D721Med (cell line): ENCODE results near the gene SHOX.

Experiments
- DNase-seq: peaks from one replicate; pipeline ENCODE4 v3.0.0; 2011; ENCODE audit warnings: low spot score; ENCODE audit not compliant: insufficient read length
- FAIRE-seq: peaks from 2 replicates; lab custom pipeline; 2011; peaks lifted over from hg19 to GRCh38; lab: Jason Lieb, UNC
- CTCF ChIP-seq: IDR thresholded peaks from 2 replicates; pipeline ENCODE4 v1.5.1; 2012; ENCODE audit warnings: mild to moderate bottlenecking, control low read depth; ENCODE audit not compliant: insufficient read depth; ENCODE audit errors: missing control alignments

The SHOX gene

DNA sequence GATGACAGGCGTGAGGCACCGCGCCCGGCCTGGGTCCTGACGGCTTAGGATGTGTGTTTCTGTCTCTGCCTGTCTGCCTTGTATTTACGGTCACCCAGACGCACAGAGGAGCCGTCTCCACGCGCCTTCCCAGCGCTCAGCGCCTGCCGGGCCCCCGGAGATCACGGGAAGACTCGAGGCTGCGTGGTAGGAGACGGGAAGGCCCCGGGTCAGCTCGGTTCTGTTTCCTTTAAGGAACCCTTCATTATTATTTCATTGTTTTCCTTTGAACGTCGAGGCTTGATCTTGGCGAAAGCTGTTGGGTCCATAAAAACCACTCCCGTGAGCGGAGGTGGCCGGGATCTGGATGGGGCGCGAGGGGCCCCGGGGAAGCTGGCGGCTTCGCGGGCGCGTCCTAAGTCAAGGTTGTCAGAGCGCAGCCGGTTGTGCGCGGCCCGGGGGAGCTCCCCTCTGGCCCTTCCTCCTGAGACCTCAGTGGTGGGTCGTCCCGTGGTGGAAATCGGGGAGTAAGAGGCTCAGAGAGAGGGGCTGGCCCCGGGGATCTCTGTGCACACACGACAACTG lies 1.3 kb downstream of the SHOX start:
- DNase-seq (no peak), FAIRE-seq (no peak)
- TF ChIP-seq CTCF: no peak

DNA sequence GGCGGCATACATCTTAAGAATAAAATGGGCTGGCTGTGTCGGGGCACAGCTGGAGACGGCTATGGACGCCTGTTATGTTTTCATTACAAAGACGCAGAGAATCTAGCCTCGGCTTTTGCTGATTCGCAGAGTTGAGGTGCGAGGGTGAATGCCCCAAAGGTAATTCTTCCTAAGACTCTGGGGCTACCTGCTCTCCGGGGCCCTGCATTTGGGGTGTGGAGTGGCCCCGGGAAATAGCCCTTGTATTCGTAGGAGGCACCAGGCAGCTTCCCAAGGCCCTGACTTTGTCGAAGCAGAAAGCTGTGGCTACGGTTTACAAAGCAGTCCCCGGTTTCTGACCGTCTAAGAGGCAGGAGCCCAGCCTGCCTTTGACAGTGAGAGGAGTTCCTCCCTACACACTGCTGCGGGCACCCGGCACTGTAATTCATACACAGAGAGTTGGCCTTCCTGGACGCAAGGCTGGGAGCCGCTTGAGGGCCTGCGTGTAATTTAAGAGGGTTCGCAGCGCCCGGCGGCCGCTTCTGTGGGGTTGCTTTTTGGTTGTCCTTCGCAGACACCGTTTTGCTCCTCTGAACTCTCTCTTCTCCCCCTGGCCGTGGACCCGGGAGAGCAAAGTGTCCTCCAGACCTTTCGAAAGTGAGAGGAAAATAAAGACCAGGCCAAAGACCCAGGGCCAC lies 1.9 kb downstream of the SHOX start:
- FAIRE-seq: no peak
- DNase-seq: no peak
- TF ChIP-seq CTCF: no peak

GRCh38 chrX:633043-633984 lies 2.7 kb downstream of the SHOX start:
- no peak for DNase-seq
- FAIRE-seq: no peak
- no peak for TF ChIP-seq CTCF

DNA sequence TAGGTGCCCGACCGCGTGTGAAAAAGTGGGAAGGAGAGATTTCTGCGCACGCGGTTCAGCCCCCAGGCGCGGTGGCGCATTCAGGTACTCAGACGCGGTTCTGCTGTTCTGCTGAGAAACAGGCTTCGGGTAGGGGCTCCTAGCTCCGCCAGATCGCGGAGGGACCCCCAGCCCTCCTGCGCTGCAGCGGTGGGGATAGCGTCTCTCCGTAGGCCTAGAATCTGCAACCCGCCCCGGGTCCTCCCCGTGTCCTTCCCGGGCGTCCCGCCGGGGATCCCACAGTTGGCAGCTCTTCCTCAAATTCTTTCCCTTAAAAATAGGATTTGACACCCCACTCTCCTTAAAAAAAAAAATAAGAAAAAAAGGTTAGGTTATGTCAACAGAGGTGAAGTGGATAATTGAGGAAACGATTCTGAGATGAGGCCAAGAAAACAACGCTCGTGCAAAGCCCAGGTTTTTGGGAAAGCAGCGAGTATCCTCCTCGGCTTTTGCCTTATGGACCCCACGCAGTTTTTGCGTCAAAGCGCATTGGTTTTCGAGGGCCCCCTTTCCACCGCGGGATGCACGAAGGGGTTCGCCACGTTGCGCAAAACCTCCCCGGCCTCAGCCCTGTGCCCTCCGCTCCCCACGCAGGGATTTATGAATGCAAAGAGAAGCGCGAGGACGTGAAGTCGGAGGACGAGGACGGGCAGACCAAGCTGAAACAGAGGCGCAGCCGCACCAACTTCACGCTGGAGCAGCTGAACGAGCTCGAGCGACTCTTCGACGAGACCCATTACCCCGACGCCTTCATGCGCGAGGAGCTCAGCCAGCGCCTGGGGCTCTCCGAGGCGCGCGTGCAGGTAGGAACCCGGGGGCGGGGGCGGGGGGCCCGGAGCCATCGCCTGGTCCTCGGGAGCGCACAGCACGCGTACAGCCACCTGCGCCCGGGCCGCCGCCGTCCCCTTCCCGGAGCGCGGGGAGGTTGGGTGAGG lies 3.7 kb downstream of the SHOX start:
- no peak for TF ChIP-seq CTCF
- no peak for DNase-seq
- FAIRE-seq: no peak

- TF ChIP-seq CTCF: no peak
- FAIRE-seq: no peak
- no peak for DNase-seq
Observed at GRCh38 chrX:635428-636090, 5.0 kb downstream of the SHOX start.
